ENCODE measurements around the gene BACH2. TPM values are rescaled to one million over a fixed set of nuclear protein-coding genes. Genes with fewer than 3 reads are reported as not detected.

Gene BACH2
- total and polyA plus RNA-seq, 2 of the 8 experiments (the other 6 are each of a cell fraction or from before 2014, with no cell fraction given) = 1.9 to 5.9 TPM

- no peak for FAIRE-seq
- TF ChIP-seq POLR2A (IDR thresholded peaks at IDR 0.05; ENCODE audit: control extremely low read depth in 1 of 2, low read depth in 2 of 2, low read length in 2 of 2) (no peak), TAF7 (optimal IDR thresholded peaks at IDR 0.05; ENCODE audit: borderline replicate concordance, low read depth, low read length) (no peak), SP1 (IDR thresholded peaks at IDR 0.05; ENCODE audit: low read depth, low read length) (no peak), TBP (IDR thresholded peaks at IDR 0.05; ENCODE audit: low read depth, low read length) (no peak), NRF1 (IDR thresholded peaks at IDR 0.05; ENCODE audit: low read depth, low read length) (no peak), CTBP2 (IDR thresholded peaks at IDR 0.05; ENCODE audit: borderline replicate concordance, insufficient read depth, insufficient read length, low read length) (no peak), SRF (IDR thresholded peaks at IDR 0.05; ENCODE audit: low read depth, low read length) (no peak), CBX8 (IDR thresholded peaks at IDR 0.05; ENCODE audit: borderline replicate concordance, low read depth, low read length) (no peak), SUZ12 (IDR thresholded peaks at IDR 0.05; ENCODE audit: low read length) (no peak), GABPA (IDR thresholded peaks at IDR 0.05; ENCODE audit: borderline replicate concordance, insufficient read depth, low read length) (no peak), CBX5 (IDR thresholded peaks at IDR 0.05; ENCODE audit: low read depth, low read length) (no peak), NANOG (IDR thresholded peaks at IDR 0.05; ENCODE audit: insufficient read depth, low read depth, low read length, poor library complexity, severe bottlenecking) (no peak)
These were observed 227.7 kb downstream of the BACH2 start for GRCh38 chr6:90068703-90069523.

More at GRCh38 chr6:90068703-90069523, 227.7 kb downstream of the BACH2 start:
- no peak overlapping the region for H3K23ac ChIP-seq (ENCODE audit: insufficient read length)
- H2BK15ac ChIP-seq (ENCODE audit: low read length) = no peak overlapping the region
- H2BK120ac ChIP-seq (replicated peaks; ENCODE audit: low read depth, low read length) = no peak overlapping the region
- H4K20me1 ChIP-seq (replicated peaks in 1 of 2; ENCODE audit: control insufficient read depth in 1 of 2, insufficient read depth in 2 of 2, low read length in 2 of 2) = no peaks in the 10 kb centered on the region
- H3K27me3 ChIP-seq (replicated peaks in 1 of 4; ENCODE audit: control insufficient read depth in 3 of 4, extremely low read depth in 1 of 4, insufficient read depth in 3 of 4, low read length in 3 of 4) = peaks cover 0 to 1% (median 0%) of the 10 kb centered on the region in 4 experiments; a peak in 1 of 7 replicates
- no peak overlapping the region for H4K8ac ChIP-seq (ENCODE audit: extremely low read depth, insufficient read depth, low read length)
- H3K56ac ChIP-seq (replicated peaks; ENCODE audit: insufficient read length, low read depth, low read length) = no peak overlapping the region
- DNase-seq (ENCODE audit: low read depth in 1 of 2, low spot score in 2 of 2) = no peak
- no peak overlapping the region for H4K5ac ChIP-seq (ENCODE audit: insufficient read length, low read depth, low read length)
- no peaks in the 10 kb centered on the region for H3K36me3 ChIP-seq (ENCODE audit: control insufficient read depth in 2 of 4, insufficient read depth in 4 of 4, low read length in 3 of 4)
- no peak overlapping the region for H3K14ac ChIP-seq (ENCODE audit: insufficient read length)
- no peak overlapping the region for H3K4me2 ChIP-seq (ENCODE audit: insufficient read depth in 1 of 2, low read depth in 2 of 2, low read length in 2 of 2)
- H2BK12ac ChIP-seq (ENCODE audit: low read depth, low read length) = no peak overlapping the region
- POLR2A ChIA-PET (ENCODE audit: partially characterized antibody) = no interaction called here
- H2BK5ac ChIP-seq (ENCODE audit: low read depth, low read length) = no peak overlapping the region
- H3K4me3 ChIP-seq (ENCODE audit: extremely low read depth in 1 of 4, insufficient read depth in 2 of 4, low read depth in 3 of 4, low read length in 4 of 4) = no peak overlapping the region
- no peak overlapping the region for H2BK20ac ChIP-seq (ENCODE audit: low read length)
- H4K91ac ChIP-seq (replicated peaks; ENCODE audit: insufficient read length, low read length) = no peak overlapping the region
- no peaks in the 10 kb centered on the region for H3K23me2 ChIP-seq (ENCODE audit: low read depth, low read length)
- H3K18ac ChIP-seq (ENCODE audit: extremely low read depth, low read length) = no peak overlapping the region
- H3K9ac ChIP-seq (replicated peaks in 1 of 4; ENCODE audit: extremely low read depth in 1 of 4, low read depth in 3 of 4, low read length in 3 of 4) = no peak overlapping the region
- no peaks in the 10 kb centered on the region for H3K9me3 ChIP-seq (ENCODE audit: insufficient read depth in 2 of 2, low read depth in 1 of 2, low read length in 1 of 2)
- CTCF ChIA-PET (ENCODE audit: partially characterized antibody) = interaction anchor here (0.7 to 1.8 kb wide), 3 partner anchors 98 to 380 kb away, joined by 3 to 6 read pairs (median 3); no protein-coding TSS in a partner anchor
- H3K27ac ChIP-seq (ENCODE audit: low read depth, low read length) = no peak overlapping the region
- no peak overlapping the region for H3K4ac ChIP-seq (replicated peaks; ENCODE audit: insufficient read length, low read depth, low read length)
- H2AFZ ChIP-seq (ENCODE audit: low read length) = no peak overlapping the region
- peaks cover 0 to 5% (median 2%) of the 10 kb centered on the region in 4 experiments; a peak in 3 of 7 replicates for H3K4me1 ChIP-seq (replicated peaks in 1 of 4; ENCODE audit: control insufficient read depth in 3 of 4, insufficient read depth in 4 of 4, low read length in 3 of 4)
- no peaks in the 10 kb centered on the region for H3K79me2 ChIP-seq (ENCODE audit: control insufficient read depth in 1 of 2, insufficient read depth in 2 of 2, low read length in 2 of 2)
- H3K79me1 ChIP-seq (ENCODE audit: low read depth, low read length) = no peaks in the 10 kb centered on the region
- WGBS, 2 experiments (ENCODE audit: extremely low coverage in 1 of 2, insufficient coverage in 1 of 2, insufficient read length in 1 of 2, insufficient replicate concordance in 2 of 2, low coverage in 1 of 2, low lambda C conversion rate in 2 of 2, missing lambda C conversion rate in 1 of 2) = 93% methylated on average over 12 of the region's 12 CpGs; no CpG with 5 or more reads in 1 of the 2 experiments
- no peak overlapping the region for H2AK5ac ChIP-seq (ENCODE audit: low read depth, low read length)
